Measurements from ENCODE around the gene DUSP5.

The DUSP5 gene

GRCh38 chr10:110548002-110548401 is 50.3 kb downstream of the DUSP5 start:
- DNase-seq = no peak

- no peak for DNase-seq
Observed at GRCh38 chr10:110549211-110549610, 51.5 kb downstream of the DUSP5 start.

- no peak for DNase-seq
Observed at GRCh38 chr10:110553905-110554304, 56.2 kb downstream of the DUSP5 start.

- no peak for DNase-seq
Observed at GRCh38 chr10:110556296-110556695, 58.6 kb downstream of the DUSP5 start.

- DNase-seq = no peak
Observed at GRCh38 chr10:110556969-110557601, 59.4 kb downstream of the DUSP5 start.

- DNase-seq = no peak
Observed at GRCh38 chr10:110558041-110558440, 60.3 kb downstream of the DUSP5 start.

- DNase-seq = no peak
Observed at GRCh38 chr10:110560012-110560411, 62.3 kb downstream of the DUSP5 start.

Data from NCI-H2081 treated with DMSO at 0.1 percent for 48 hours (cell line).